NCI-H2171 (cell line): Measurements from ENCODE around the gene LRRC43.
A peak's percentile ranks its signal among the peaks of the same experiment; 100 is the strongest.

ENCODE experiments used
- DNase-seq: peaks from one replicate; lab custom pipeline; 2025; lab: John Stamatoyannopoulos, UW

Gene LRRC43

GRCh38 chr12:122182887-122183587, at the start of gene LRRC43:
LRRC43 (plus strand) TSS chr12:122183123; CDS start chr12:122183145, 22 bp downstream.
- DNase-seq = peak; percentile 93

GRCh38 chr12:122133192-122133950, 49.6 kb upstream of the LRRC43 start:
- no peak for DNase-seq

- no peak for DNase-seq
Measured at GRCh38 chr12:122135437-122136031, 47.4 kb upstream of the LRRC43 start.

- peak; percentile 37 for DNase-seq
Measured at GRCh38 chr12:122137229-122137628, 45.7 kb upstream of the LRRC43 start.

- peak; percentile 77 for DNase-seq
Measured at GRCh38 chr12:122137681-122138080, 45.2 kb upstream of the LRRC43 start.

GRCh38 chr12:122138181-122138580, 44.7 kb upstream of the LRRC43 start:
- no peak for DNase-seq

GRCh38 chr12:122138616-122139015, 44.3 kb upstream of the LRRC43 start:
- DNase-seq = no peak

GRCh38 chr12:122139266-122139665, 43.7 kb upstream of the LRRC43 start:
- no peak for DNase-seq

GRCh38 chr12:122139941-122140340, 43.0 kb upstream of the LRRC43 start:
- no peak for DNase-seq

- DNase-seq = no peak
Measured at GRCh38 chr12:122140467-122141257, 42.3 kb upstream of the LRRC43 start.

GRCh38 chr12:122141911-122142725, 40.8 kb upstream of the LRRC43 start:
- no peak for DNase-seq

GRCh38 chr12:122142857-122143256, 40.1 kb upstream of the LRRC43 start:
- no peak for DNase-seq

GRCh38 chr12:122144885-122145284, 38.0 kb upstream of the LRRC43 start:
- no peak for DNase-seq

GRCh38 chr12:122145505-122146330, 37.2 kb upstream of the LRRC43 start:
- no peak for DNase-seq

- no peak for DNase-seq
Measured at GRCh38 chr12:122147514-122148290, 35.2 kb upstream of the LRRC43 start.

GRCh38 chr12:122148657-122149056, 34.3 kb upstream of the LRRC43 start:
- DNase-seq = no peak

- DNase-seq = no peak
Measured at GRCh38 chr12:122150127-122150681, 32.7 kb upstream of the LRRC43 start.

- DNase-seq = no peak
Measured at GRCh38 chr12:122152754-122153153, 30.2 kb upstream of the LRRC43 start.

- DNase-seq = no peak
Measured at GRCh38 chr12:122155705-122156104, 27.2 kb upstream of the LRRC43 start.
